Breast epithelium (tissue), 4 donors: ENCODE results near the gene CDH13. TPM values are rescaled to one million over a fixed set of nuclear protein-coding genes. Genes with fewer than 3 reads are reported as not detected.

ENCODE experiments used
- DNase-seq, 2 donors: peaks; one replicate each; pipeline ENCODE4 v3.0.0-alpha.2; 2019; ENCODE audit warnings: low spot score in 2 of 2
- H3K27ac ChIP-seq, 2 donors: fragments of 200-600 bp; sonication (generic) in 1 of 2; one replicate each; pipeline ENCODE4 v1.5.1; 2016 to 2019; ENCODE audit warnings: mild to moderate bottlenecking in 1 of 2
- H3K27me3 ChIP-seq, 2 donors: fragments of 200-600 bp; sonication (generic) in 1 of 2; one replicate each; pipeline versions ENCODE4 v1.5.1 to v1.6.0; 2017 to 2019; ENCODE audit warnings: control low read depth in 1 of 2, mild to moderate bottlenecking in 1 of 2
- H3K36me3 ChIP-seq: fragments of 200-600 bp; one replicate; pipeline ENCODE4 v1.5.1; 2019
- H3K4me1 ChIP-seq, 2 donors: fragments of 200-600 bp; sonication (generic); one replicate each; pipeline ENCODE4 v1.5.1; 2016 to 2019; ENCODE audit warnings: control low read depth in 1 of 2
- H3K4me3 ChIP-seq, 3 donors: fragments of 200-600 bp; sonication (generic); 1 replicate in 2 of 3; 2 replicates in 1 of 3; pipeline ENCODE4 v1.5.1; 2016 to 2019; ENCODE audit warnings: mild to moderate bottlenecking in 3 of 3, moderate library complexity in 2 of 3
- H3K9me3 ChIP-seq, 2 donors: fragments of 200-600 bp; sonication (generic) in 1 of 2; one replicate each; pipeline ENCODE4 v1.5.1; 2016 to 2019; ENCODE audit warnings: control low read depth in 1 of 2
- POLR2A ChIP-seq: fragments of 450-650 bp; IDR thresholded peaks from one replicate; pipeline ENCODE4 v1.6.1; 2016; ENCODE audit warnings: antibody characterized with exemption, mild to moderate bottlenecking, moderate library complexity
- POLR2AphosphoS5 ChIP-seq, 3 donors: sonication (generic); formaldehyde crosslinking; IDR thresholded peaks; one replicate each; pipeline ENCODE4 v1.6.1; 2017; ENCODE audit warnings: antibody characterized with exemption in 3 of 3
- intact Hi-C: fragments of 100-400 bp; cut with DNase I; formaldehyde crosslinking; loops from one replicate; pipeline ENCODE4 v1.15.1; 2023; ENCODE audit warnings: low total_unique reads
- total RNA-seq, 3 donors: library from RNA; depleted of rRNA; stranded (reverse); fragments of >200 nt; gene quantifications; one replicate each; pipeline ENCODE4 v1.1.0, GENCODE V29; 2016
- TF ChIP-seq, protein P1 (sequence below), 3 donors: fragments of 450-650 bp; IDR thresholded peaks; one replicate each; pipeline ENCODE4 v1.5.1; 2016 to 2017; ENCODE audit warnings: antibody characterized with exemption in 3 of 3, mild to moderate bottlenecking in 3 of 3, moderate library complexity in 3 of 3

CDH13 gene
- total RNA-seq, 3 donors from 2014 or later = 6.0 to 13.1 (median 11.5) TPM

DNA sequence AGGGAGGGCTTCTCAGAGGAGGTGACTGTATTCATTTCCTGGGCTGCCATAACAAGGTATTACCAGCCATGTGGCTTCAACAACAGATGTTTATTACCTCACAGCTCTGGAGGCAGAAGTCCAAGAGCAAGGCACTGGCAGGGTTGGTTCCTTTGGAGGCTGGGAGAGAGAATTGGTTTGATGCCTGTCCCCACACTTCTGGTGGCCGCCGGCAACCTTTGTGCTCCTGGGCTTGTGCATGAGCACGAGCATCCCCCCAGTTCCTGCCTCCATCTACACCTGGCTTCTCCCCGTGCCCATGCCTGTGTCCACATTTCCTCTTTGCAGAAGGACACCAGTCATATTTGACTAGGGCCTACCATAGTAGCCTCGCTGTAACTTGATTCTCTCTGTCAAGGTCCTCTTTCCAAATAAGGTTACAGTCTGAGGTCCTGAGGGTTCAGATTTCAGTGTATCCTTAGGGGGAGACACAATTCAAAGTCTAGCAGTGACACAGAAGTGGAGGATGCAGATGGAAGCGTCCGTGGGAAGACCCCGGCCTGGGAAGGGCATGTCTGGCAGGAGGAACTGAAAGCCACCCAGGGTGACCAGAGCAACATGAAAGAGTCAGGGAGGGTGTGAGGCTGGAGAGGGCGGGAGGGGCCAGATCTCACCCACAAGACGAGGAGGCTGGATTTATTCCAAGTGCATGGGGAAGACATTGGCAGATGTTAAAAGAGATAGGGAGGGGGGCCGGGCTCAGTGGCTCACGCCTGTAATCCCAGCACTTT lies 992.8 kb downstream of the CDH13 start:
- Histone ChIP-seq H3K4me3 (no peak overlapping the region), H3K9me3 (no peaks in the 10 kb centered on the region), H3K4me1 (no peaks in the 10 kb centered on the region), H3K36me3 (no peaks in the 10 kb centered on the region), H3K27me3 (peaks cover 0 to 3% of the 10 kb centered on the region in 2 donors), H3K27ac (no peak overlapping the region)
- intact Hi-C loops = no loop called here
- no peak for DNase-seq
- TF ChIP-seq POLR2A = no peak
- TF ChIP-seq, protein P1, sequence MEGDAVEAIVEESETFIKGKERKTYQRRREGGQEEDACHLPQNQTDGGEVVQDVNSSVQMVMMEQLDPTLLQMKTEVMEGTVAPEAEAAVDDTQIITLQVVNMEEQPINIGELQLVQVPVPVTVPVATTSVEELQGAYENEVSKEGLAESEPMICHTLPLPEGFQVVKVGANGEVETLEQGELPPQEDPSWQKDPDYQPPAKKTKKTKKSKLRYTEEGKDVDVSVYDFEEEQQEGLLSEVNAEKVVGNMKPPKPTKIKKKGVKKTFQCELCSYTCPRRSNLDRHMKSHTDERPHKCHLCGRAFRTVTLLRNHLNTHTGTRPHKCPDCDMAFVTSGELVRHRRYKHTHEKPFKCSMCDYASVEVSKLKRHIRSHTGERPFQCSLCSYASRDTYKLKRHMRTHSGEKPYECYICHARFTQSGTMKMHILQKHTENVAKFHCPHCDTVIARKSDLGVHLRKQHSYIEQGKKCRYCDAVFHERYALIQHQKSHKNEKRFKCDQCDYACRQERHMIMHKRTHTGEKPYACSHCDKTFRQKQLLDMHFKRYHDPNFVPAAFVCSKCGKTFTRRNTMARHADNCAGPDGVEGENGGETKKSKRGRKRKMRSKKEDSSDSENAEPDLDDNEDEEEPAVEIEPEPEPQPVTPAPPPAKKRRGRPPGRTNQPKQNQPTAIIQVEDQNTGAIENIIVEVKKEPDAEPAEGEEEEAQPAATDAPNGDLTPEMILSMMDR (IDR thresholded peaks at IDR 0.05) = no peak
- TF ChIP-seq POLR2AphosphoS5 (IDR thresholded peaks at IDR 0.05) = no peak

- intact Hi-C loops = no loop called here
- no peak overlapping the region for H3K27ac ChIP-seq
- peaks cover 0 to 3% of the 10 kb centered on the region in 2 donors for H3K27me3 ChIP-seq
- DNase-seq = no peak
- H3K9me3 ChIP-seq = no peaks in the 10 kb centered on the region
- H3K36me3 ChIP-seq = no peaks in the 10 kb centered on the region
- TF ChIP-seq POLR2AphosphoS5 (IDR thresholded peaks at IDR 0.05) (no peak), POLR2A (no peak)
- TF ChIP-seq, protein P1 (IDR thresholded peaks at IDR 0.05) = no peak
- no peaks in the 10 kb centered on the region for H3K4me1 ChIP-seq
- H3K4me3 ChIP-seq = no peak overlapping the region
These were observed 995.2 kb downstream of the CDH13 start for GRCh38 chr16:83622010-83622409.

GRCh38 chr16:83623091-83623730 lies 996.4 kb downstream of the CDH13 start:
- intact Hi-C loops = no loop called here
- H3K4me3 ChIP-seq = no peak overlapping the region
- H3K27me3 ChIP-seq = peaks cover 0 to 3% of the 10 kb centered on the region in 2 donors
- no peak for TF ChIP-seq POLR2AphosphoS5 (IDR thresholded peaks at IDR 0.05)
- no peak for TF ChIP-seq POLR2A
- TF ChIP-seq, protein P1 (IDR thresholded peaks at IDR 0.05) = no peak
- no peaks in the 10 kb centered on the region for H3K36me3 ChIP-seq
- H3K9me3 ChIP-seq = no peaks in the 10 kb centered on the region
- no peak overlapping the region for H3K27ac ChIP-seq
- DNase-seq = no peak
- no peaks in the 10 kb centered on the region for H3K4me1 ChIP-seq

GRCh38 chr16:83623892-83624291 lies 997.1 kb downstream of the CDH13 start:
- H3K27me3 ChIP-seq = peaks cover 0 to 3% of the 10 kb centered on the region in 2 donors
- no peak overlapping the region for H3K4me3 ChIP-seq
- no peaks in the 10 kb centered on the region for H3K9me3 ChIP-seq
- intact Hi-C loops = no loop called here
- H3K27ac ChIP-seq = no peak overlapping the region
- H3K36me3 ChIP-seq = no peaks in the 10 kb centered on the region
- no peaks in the 10 kb centered on the region for H3K4me1 ChIP-seq
- no peak for DNase-seq
- no peak for TF ChIP-seq POLR2A
- no peak for TF ChIP-seq POLR2AphosphoS5 (IDR thresholded peaks at IDR 0.05)
- TF ChIP-seq, protein P1 (IDR thresholded peaks at IDR 0.05) = no peak

- H3K27ac ChIP-seq = no peak overlapping the region
- H3K4me3 ChIP-seq = no peak overlapping the region
- no peaks in the 10 kb centered on the region for H3K9me3 ChIP-seq
- peaks cover 0 to 3% of the 10 kb centered on the region in 2 donors for H3K27me3 ChIP-seq
- DNase-seq = no peak
- intact Hi-C loops = no loop called here
- TF ChIP-seq, protein P1 (IDR thresholded peaks at IDR 0.05) = no peak
- TF ChIP-seq POLR2A = no peak
- no peak for TF ChIP-seq POLR2AphosphoS5 (IDR thresholded peaks at IDR 0.05)
- no peaks in the 10 kb centered on the region for H3K4me1 ChIP-seq
- no peaks in the 10 kb centered on the region for H3K36me3 ChIP-seq
These were observed 997.8 kb downstream of the CDH13 start for GRCh38 chr16:83624429-83625120.
